8988T (cell line): ENCODE data around the gene GPR173.
A peak's percentile ranks its signal among the peaks of the same experiment; 100 is the strongest.

ENCODE experiments used
- DNase-seq: peaks from one replicate; pipeline ENCODE4 v3.0.0; 2011

Gene GPR173, protein sequence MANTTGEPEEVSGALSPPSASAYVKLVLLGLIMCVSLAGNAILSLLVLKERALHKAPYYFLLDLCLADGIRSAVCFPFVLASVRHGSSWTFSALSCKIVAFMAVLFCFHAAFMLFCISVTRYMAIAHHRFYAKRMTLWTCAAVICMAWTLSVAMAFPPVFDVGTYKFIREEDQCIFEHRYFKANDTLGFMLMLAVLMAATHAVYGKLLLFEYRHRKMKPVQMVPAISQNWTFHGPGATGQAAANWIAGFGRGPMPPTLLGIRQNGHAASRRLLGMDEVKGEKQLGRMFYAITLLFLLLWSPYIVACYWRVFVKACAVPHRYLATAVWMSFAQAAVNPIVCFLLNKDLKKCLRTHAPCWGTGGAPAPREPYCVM

GRCh38 chrX:53048169-53049126, at the start of gene GPR173:
TSS of gene GPR173 (plus strand) at chrX:53048789. CDS start at chrX:53076622, 27,833 bp downstream.
- DNase-seq = peak; percentile 44

DNA sequence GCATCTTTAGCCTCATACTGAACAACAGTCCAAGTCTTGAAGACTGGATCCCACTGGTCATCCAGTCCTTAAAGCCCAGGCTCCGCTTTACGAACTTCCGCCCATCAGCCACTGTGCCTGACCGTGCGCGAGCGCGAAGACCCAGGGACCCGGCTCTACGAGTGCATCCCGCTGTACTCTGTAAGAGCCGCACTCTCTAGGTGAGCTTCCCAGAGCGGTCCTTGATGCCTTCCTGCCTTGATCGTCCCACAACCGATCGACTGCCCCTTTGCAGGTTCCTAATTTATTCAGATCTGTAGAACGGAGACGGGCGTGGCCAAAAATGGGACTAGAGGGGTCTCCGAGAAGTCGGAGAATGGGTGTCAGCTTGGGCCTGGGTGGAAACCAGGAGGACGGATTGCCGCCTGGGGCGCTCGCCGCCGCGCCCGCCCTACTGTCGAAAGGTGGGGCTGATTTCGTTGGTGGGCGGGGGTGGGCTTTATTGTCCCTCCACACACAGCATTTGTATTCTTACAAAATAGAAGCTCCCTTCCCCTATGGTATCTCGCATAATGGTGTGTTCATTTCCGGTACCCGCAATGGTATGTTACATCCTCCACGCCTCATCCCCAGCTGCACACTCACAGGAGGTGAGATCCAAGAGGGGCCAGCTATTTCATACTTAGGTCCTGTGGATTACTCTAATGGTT, 48.0 kb upstream of the GPR173 start:
- DNase-seq = no peak

GRCh38 chrX:53001958-53002357, 46.6 kb upstream of the GPR173 start:
- no peak for DNase-seq

GRCh38 chrX:53003111-53003510, 45.5 kb upstream of the GPR173 start:
- no peak for DNase-seq

DNA sequence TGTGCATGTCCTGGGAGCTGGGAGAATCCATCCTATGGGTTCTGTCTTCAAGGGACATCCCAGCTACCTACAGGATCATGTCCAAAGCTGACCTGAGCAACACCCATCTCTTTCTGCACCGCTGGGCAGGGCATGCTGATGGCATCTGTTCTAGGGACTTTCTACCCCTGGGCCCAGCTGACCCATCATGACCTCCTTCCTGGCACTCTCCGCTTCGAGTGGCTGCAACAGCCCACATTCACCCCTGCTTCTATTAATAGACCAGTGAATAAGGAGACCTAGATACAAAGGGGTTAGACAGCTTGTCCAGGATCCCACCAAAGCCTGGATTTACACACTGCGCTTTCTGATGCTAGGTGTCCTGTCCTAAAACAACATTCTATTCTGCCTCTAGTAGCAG, 44.6 kb upstream of the GPR173 start:
- no peak for DNase-seq

GRCh38 chrX:53004811-53005210, 43.8 kb upstream of the GPR173 start:
- DNase-seq = no peak

DNA sequence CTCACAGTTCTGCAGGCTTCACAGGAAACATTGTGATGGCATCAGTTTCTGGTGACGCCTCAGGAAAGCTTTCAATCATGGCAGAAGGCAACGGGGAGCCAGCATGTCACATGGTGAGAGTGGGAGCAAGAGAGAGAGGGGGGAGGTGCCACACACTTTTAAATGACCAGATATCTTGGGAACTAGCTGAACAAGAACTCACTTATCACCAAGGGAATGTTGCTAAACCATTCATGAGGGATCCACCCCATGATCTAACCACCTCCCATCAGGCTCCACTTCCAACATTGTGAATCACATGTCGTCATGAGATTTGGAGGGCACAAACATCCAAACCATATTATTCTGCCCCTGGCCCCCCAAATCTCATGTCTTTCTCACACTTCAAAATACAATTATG, 43.3 kb upstream of the GPR173 start:
- DNase-seq = no peak

- DNase-seq = no peak
Measured at GRCh38 chrX:53009032-53009431, 39.6 kb upstream of the GPR173 start.

DNA sequence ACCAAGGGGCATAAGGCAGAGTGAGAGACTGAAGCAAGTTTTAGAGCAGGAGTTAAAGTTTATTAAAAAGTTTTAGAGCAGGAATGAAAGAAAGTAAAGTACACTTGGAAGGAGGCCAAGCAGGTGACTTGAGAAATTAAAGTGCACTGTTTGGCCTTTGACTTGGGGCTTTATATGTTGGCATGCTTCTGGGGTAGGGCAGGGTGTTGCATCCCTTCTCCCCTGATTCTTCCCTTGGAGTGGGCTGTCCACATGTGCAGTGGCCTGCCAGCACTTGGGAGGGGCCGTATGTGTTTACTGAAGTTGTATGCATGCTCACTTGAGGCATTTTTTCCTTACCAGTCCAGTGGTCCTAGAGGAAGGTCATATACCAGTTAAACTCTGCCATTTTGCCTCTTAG, 35.3 kb upstream of the GPR173 start:
- no peak for DNase-seq

- no peak for DNase-seq
Measured at GRCh38 chrX:53018627-53019026, 30.0 kb upstream of the GPR173 start.

DNA sequence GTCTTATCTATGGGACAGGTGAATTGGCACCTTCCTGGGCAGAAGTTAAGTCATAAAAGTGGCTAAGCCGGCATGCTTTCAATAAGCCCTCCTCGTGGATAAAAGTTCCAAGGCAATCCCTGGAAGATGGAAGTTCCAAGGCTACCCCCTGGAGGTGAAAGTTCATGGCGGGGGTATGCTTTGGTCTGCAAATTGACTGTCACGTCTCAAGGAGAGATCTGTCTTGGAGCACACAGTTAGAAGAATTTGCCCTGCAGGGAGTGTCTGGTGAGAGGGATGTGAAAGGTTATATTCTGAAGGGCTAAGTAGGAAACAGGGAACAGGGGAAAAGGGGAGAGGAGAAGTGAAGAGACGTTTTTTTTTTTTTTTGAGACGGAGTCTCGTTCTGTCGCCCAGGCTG, 26.2 kb upstream of the GPR173 start:
- DNase-seq = no peak

DNA sequence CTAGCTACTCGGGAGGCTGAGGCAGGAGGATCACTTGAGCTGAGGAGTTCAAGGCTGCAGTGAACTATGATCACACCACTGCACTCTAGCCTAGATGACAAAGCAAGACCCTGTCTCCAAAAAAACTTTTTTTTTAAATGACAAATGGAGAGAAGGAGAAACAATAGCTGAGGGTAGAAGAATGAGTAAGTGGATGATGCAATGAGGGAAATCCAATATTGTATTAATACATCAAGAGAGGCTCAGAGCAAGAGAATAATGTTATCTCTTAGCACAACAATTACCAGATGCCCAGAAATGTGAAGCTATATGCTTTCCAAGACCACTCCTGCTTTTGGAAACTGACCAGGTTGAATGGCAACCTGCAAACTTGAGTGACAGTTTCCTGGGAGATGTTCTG, 19.9 kb upstream of the GPR173 start:
- DNase-seq = no peak

DNA sequence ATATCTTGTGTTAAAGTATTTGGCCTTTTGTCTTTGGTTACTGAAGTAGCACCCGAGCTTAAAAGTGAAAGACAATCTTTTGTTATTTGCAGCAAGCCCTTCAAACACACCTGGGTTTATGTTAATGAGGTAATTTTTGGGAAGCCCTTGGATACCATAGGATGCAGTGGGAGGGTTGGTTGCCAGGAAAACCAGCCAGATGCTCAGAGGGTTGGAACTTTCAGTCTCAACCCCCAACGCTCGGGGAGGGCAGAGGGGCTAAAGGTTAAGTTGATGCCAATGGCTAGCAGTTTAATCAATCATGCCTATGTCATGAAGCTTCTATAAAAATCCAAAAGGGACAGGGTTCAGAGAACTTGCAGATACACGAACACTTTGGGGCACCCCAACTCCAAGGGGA, 17.2 kb upstream of the GPR173 start:
- no peak for DNase-seq

- no peak for DNase-seq
Measured at GRCh38 chrX:53036149-53036548, 12.4 kb upstream of the GPR173 start.

- no peak for DNase-seq
Measured at GRCh38 chrX:53039236-53039635, 9.4 kb upstream of the GPR173 start.

DNA sequence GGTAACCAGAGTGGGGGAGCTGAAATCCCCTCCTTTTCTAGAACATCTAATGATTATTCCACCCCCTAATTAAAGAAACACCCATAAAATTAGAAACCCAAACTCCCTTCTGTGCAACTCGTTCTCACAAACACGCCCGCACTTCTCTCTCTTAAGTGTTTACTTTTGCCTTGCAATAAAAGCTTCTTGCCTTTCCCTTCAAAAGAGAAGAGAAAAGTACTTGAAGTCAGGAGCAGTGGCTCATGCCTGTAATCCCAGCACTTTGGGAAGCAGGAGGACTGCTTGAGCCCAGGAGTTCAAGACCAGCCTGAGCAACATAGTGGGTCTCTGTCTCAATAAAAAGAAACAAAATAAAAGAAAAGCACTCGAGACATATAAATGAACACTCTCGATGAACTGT, 3.6 kb upstream of the GPR173 start:
- no peak for DNase-seq

GRCh38 chrX:53047228-53047627, 1.4 kb upstream of the GPR173 start:
- DNase-seq = no peak

DNA sequence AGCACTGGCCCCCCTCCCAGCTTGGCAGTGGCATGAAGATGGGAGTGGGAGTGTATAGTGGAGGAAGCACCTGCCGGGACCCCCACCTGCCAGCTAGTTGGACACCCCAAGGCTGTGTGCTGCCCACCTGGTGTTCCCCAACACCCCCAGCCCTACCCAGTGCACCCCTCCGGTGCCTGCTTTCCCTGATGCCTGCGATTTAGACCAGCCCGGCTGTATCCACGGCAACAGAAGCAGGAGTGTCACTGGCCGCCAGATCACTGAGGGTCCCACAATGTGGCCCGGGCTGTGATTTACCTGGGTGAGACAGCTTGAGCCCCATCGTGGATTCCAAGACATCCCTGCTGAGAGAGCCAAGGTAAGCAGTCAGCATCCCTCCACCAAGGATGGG, 533 bp downstream of the GPR173 start:
- no peak for DNase-seq

- no peak for DNase-seq
Measured at GRCh38 chrX:53050841-53051240, 2.3 kb downstream of the GPR173 start.

GRCh38 chrX:53055244-53055849, 6.8 kb downstream of the GPR173 start:
- DNase-seq = no peak

DNA sequence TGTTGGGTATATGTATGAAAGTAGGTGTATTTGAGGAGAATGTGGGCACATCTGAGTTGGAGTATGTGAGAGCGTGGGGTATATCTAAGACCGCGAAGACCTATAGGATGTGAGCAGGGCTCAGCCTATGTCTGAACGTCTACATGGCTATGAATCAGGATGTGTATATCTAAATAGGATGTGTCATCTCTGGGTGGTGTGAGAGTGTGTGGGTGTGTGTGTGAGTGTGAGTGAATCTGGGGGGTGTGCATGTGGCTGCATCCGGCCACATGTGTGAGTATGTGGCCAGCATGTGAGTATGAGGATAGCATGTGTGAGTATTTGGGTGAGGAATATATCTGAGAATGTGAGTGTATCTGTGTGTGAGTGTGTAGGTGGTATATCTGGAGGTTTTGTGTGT, 7.7 kb downstream of the GPR173 start:
- no peak for DNase-seq

GRCh38 chrX:53065104-53065503, 16.5 kb downstream of the GPR173 start:
- DNase-seq = no peak

DNA sequence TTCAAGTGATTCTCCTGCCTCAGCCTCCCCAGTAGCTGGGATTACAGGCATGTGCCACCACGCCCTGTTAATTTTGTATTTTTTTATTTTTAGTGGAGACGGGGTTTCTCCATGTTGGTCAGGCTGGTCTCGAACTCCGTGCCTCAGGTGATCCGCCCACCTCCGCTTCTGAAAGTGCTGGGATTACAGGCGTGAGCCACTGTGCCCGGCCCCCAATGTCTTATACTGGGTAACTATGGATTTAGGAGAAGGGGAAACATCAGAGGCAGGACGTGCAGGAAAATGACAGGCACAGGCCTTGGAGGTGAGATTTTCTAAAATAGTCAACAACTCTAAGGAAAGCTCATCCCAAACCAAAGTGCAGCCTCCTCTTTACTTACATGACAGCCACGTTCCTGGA, 22.5 kb downstream of the GPR173 start:
- no peak for DNase-seq
